ENCODE results near the gene SHISA7.

The SHISA7 gene

DNA sequence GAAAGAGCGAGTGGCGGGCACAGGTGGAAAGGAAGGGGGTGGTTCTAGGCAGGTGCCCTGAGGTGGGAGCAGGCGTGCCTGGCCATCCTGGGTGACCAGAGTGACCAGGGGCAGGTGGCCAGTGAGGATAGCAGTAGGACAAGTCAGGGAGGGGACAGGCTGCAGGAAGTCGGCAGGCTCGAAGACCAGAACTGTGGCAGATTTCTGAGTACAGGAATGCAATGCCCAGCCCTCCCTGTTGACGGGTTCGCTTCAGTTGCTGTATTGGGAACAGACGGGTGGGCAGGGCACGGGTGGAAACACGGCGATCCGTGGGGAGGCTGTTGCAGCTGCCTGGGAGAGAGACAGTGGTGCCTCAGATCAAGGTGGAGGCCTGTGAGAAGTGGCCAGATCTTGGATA is 35.3 kb upstream of the SHISA7 start:
- no peak overlapping the region for H3K4me3 ChIP-seq (replicated peaks; ENCODE audit: insufficient read depth, low read length)
- H3K27me3 ChIP-seq (ENCODE audit: insufficient read depth, poor library complexity, severe bottlenecking) = no peaks in the 10 kb centered on the region
- DNase-seq (ENCODE audit: low read depth in 1 of 2, low spot score in 1 of 2) = no peak
- no peak overlapping the region for H3K27ac ChIP-seq (replicated peaks)
- TF ChIP-seq SPI1 (IDR thresholded peaks at IDR 0.05; ENCODE audit: borderline replicate concordance, low read depth) = no peak
- TF ChIP-seq, protein P1, sequence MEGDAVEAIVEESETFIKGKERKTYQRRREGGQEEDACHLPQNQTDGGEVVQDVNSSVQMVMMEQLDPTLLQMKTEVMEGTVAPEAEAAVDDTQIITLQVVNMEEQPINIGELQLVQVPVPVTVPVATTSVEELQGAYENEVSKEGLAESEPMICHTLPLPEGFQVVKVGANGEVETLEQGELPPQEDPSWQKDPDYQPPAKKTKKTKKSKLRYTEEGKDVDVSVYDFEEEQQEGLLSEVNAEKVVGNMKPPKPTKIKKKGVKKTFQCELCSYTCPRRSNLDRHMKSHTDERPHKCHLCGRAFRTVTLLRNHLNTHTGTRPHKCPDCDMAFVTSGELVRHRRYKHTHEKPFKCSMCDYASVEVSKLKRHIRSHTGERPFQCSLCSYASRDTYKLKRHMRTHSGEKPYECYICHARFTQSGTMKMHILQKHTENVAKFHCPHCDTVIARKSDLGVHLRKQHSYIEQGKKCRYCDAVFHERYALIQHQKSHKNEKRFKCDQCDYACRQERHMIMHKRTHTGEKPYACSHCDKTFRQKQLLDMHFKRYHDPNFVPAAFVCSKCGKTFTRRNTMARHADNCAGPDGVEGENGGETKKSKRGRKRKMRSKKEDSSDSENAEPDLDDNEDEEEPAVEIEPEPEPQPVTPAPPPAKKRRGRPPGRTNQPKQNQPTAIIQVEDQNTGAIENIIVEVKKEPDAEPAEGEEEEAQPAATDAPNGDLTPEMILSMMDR (IDR thresholded peaks at IDR 0.05; ENCODE audit: insufficient read depth, low read length) = no peak
- TF ChIP-seq POLR2AphosphoS5 (IDR thresholded peaks at IDR 0.05; ENCODE audit: low read depth) = no peak
- TF ChIP-seq REST (IDR thresholded peaks at IDR 0.05; ENCODE audit: insufficient replicate concordance, low read depth) = no peak
- no peak for TF ChIP-seq GABPA (IDR thresholded peaks at IDR 0.05; ENCODE audit: low read depth)

- Histone ChIP-seq H3K27me3 (ENCODE audit: insufficient read depth, poor library complexity, severe bottlenecking) (no peaks in the 10 kb centered on the region), H3K4me3 (replicated peaks; ENCODE audit: insufficient read depth, low read length) (no peak overlapping the region), H3K27ac (replicated peaks) (no peak overlapping the region; the same call in 1 of the 2 replicates)
- no peak for TF ChIP-seq GABPA (IDR thresholded peaks at IDR 0.05; ENCODE audit: low read depth)
- TF ChIP-seq, protein P1 (IDR thresholded peaks at IDR 0.05; ENCODE audit: insufficient read depth, low read length) = no peak
- TF ChIP-seq POLR2AphosphoS5 (IDR thresholded peaks at IDR 0.05; ENCODE audit: low read depth) = no peak
- no peak for TF ChIP-seq REST (IDR thresholded peaks at IDR 0.05; ENCODE audit: insufficient replicate concordance, low read depth)
- TF ChIP-seq SPI1 (IDR thresholded peaks at IDR 0.05; ENCODE audit: borderline replicate concordance, low read depth) = no peak
- no peak for DNase-seq (ENCODE audit: low read depth in 1 of 2, low spot score in 1 of 2)
Measured at GRCh38 chr19:55477905-55478304, 34.8 kb upstream of the SHISA7 start.

- peak; percentile 95 to 98 for DNase-seq (ENCODE audit: low read depth in 1 of 2, low spot score in 1 of 2)
- no peaks in the 10 kb centered on the region for H3K27me3 ChIP-seq (ENCODE audit: insufficient read depth, poor library complexity, severe bottlenecking)
- TF ChIP-seq REST (IDR thresholded peaks at IDR 0.05; ENCODE audit: insufficient replicate concordance, low read depth) = no peak
- TF ChIP-seq POLR2AphosphoS5 (IDR thresholded peaks at IDR 0.05; ENCODE audit: low read depth) = peak; percentile 58
- H3K4me3 ChIP-seq (replicated peaks; ENCODE audit: insufficient read depth, low read length) = peak within 1 kb of the TSS; percentile 44
- H3K27ac ChIP-seq (replicated peaks) = peak within 1 kb of the TSS; percentile 86
Measured at GRCh38 chr19:55476100-55476775, 33.1 kb upstream of the SHISA7 start, which contains the start of gene ZNF628. Gene ZNF628 (plus strand): TSS chr19:55476617. CDS start chr19:55479911, 3,294 bp downstream.
